SK-N-SH treated with all-trans-retinoic acid at 6 μM for 48 hours (cell line): Measurements from ENCODE around the gene HS6ST3.

Experiments
- ARNTL ChIP-seq: fragments of 450-650 bp; formaldehyde crosslinking; IDR thresholded peaks from 2 replicates; pipeline ENCODE4 v1.5.0; 2020; ENCODE audit warnings: low read depth, mild to moderate bottlenecking, moderate library complexity, borderline replicate concordance
- BACH2 ChIP-seq: fragments of 250-450 bp; sonication (Bioruptor Pico); IDR thresholded peaks from 2 replicates; pipeline ENCODE4 v1.9.0; 2021; ENCODE audit warnings: mild to moderate bottlenecking, borderline replicate concordance
- ESRRG ChIP-seq: fragments of 250-450 bp; sonication (Bioruptor Pico); IDR thresholded peaks from 2 replicates; pipeline ENCODE4 v1.6.1; 2021; ENCODE audit warnings: mild to moderate bottlenecking
- PATZ1 ChIP-seq: fragments of 250-450 bp; sonication (Bioruptor Pico); IDR thresholded peaks from 2 replicates; pipeline ENCODE4 v1.8.0; 2020; ENCODE audit warnings: mild to moderate bottlenecking, moderate library complexity, borderline replicate concordance
- PPARA ChIP-seq: fragments of 250-450 bp; sonication (Bioruptor Pico); IDR thresholded peaks from 2 replicates; pipeline ENCODE4 v1.5.0; 2020; ENCODE audit warnings: mild to moderate bottlenecking, borderline replicate concordance
- RARB ChIP-seq: fragments of 250-450 bp; sonication (Bioruptor Pico); IDR thresholded peaks from 2 replicates; pipeline ENCODE4 v1.8.0; 2021; ENCODE audit warnings: mild to moderate bottlenecking, moderate library complexity
- TSHZ2 ChIP-seq: fragments of 250-450 bp; sonication (Bioruptor Pico); IDR thresholded peaks from 2 replicates; pipeline ENCODE4 v1.5.0; 2020; ENCODE audit warnings: mild to moderate bottlenecking, moderate library complexity
- ZC3H10 ChIP-seq: fragments of 250-450 bp; sonication (Bioruptor Pico); IDR thresholded peaks from 2 replicates; pipeline ENCODE4 v1.5.1; 2021; ENCODE audit warnings: mild to moderate bottlenecking, moderate library complexity
- ZNF8 ChIP-seq: fragments of 450-650 bp; formaldehyde crosslinking; IDR thresholded peaks from 2 replicates; pipeline ENCODE4 v1.5.0; 2020; ENCODE audit warnings: mild to moderate bottlenecking, moderate library complexity

- TF ChIP-seq BACH2 (no peak), ZC3H10 (CRISPR knock-in tag) (no peak), PATZ1 (CRISPR knock-in tag) (no peak), ZNF8 (CRISPR knock-in tag) (no peak), PPARA (CRISPR knock-in tag) (no peak), TSHZ2 (no peak), ARNTL (CRISPR knock-in tag) (no peak), RARB (CRISPR knock-in tag) (no peak), ESRRG (no peak)
Observed at GRCh38 chr13:96621634-96622183, 531.8 kb downstream of the HS6ST3 start.
